Cardiac septum (tissue), 1 donor: Measurements from ENCODE around the gene DOCK3. TPM values are rescaled to one million over a fixed set of nuclear protein-coding genes. Genes with fewer than 3 reads are reported as not detected.
"Not testable (repeated sequence)": the region's sequence is repeated elsewhere in the genome, so short reads cannot be mapped to it uniquely, and the experiment has no call there.

ENCODE experiments used
- DNase-seq: peaks from one replicate; pipeline ENCODE4 v3.0.0-alpha.2; 2020; ENCODE audit warnings: low spot score
- intact Hi-C: fragments of 100-400 bp; cut with DNase I; formaldehyde crosslinking; loops from one replicate; pipeline ENCODE4 v1.14.0; 2022
- total RNA-seq: library from RNA; stranded (reverse); fragmentation: NEBNext Ultra II Directional; extraction: Animal tissue kit (Norgen Biotek cat#: 25700); gene quantifications from one replicate; pipeline ENCODE4 v1.2.1, GENCODE V29; 2021
- donor health status: DM: no; HTN: no; CAD: no.

DOCK3 gene
- total RNA-seq, 1 donor from 2014 or later: 6.1 TPM

- intact Hi-C loops: no loop called here
- no peak for DNase-seq
Observed at GRCh38 chr3:50930371-50931208, 255.9 kb downstream of the DOCK3 start.

GRCh38 chr3:50932918-50933317, 258.2 kb downstream of the DOCK3 start:
- intact Hi-C loops, DNase-seq: not testable (repeated sequence)

- no peak for DNase-seq
Observed at GRCh38 chr3:50936389-50936788, 261.7 kb downstream of the DOCK3 start.

GRCh38 chr3:50947419-50947818, 272.7 kb downstream of the DOCK3 start:
- no peak for DNase-seq
- intact Hi-C loops: no loop called here

More at GRCh38 chr3:50936389-50936788, 261.7 kb downstream of the DOCK3 start:
- intact Hi-C loops: no loop called here

- DNase-seq: no peak
- intact Hi-C loops: no loop called here
Observed at GRCh38 chr3:50950591-50950990, 275.9 kb downstream of the DOCK3 start.

GRCh38 chr3:50953825-50954414, 279.2 kb downstream of the DOCK3 start:
- intact Hi-C loops: no loop called here
- DNase-seq: no peak

GRCh38 chr3:50961386-50961785, 286.7 kb downstream of the DOCK3 start:
- no peak for DNase-seq
- intact Hi-C loops: no loop called here

GRCh38 chr3:50971487-50971924, 296.8 kb downstream of the DOCK3 start:
- intact Hi-C loops: no loop called here
- no peak for DNase-seq

GRCh38 chr3:50972029-50972428, 297.3 kb downstream of the DOCK3 start:
- intact Hi-C loops: no loop called here
- no peak for DNase-seq

GRCh38 chr3:50978586-50978985, 303.9 kb downstream of the DOCK3 start:
- DNase-seq, intact Hi-C loops: not testable (repeated sequence)

- intact Hi-C loops: no loop called here
- no peak for DNase-seq
Observed at GRCh38 chr3:50978991-50979667, 304.4 kb downstream of the DOCK3 start.

GRCh38 chr3:50982540-50983325, 308.0 kb downstream of the DOCK3 start:
- intact Hi-C loops: no loop called here
- peak; percentile 47 for DNase-seq

- intact Hi-C loops: no loop called here
- peak; percentile 73 for DNase-seq
Observed at GRCh38 chr3:50983887-50984286, 309.2 kb downstream of the DOCK3 start.

GRCh38 chr3:50985893-50986292, 311.2 kb downstream of the DOCK3 start:
- DNase-seq: no peak
- intact Hi-C loops: no loop called here

- DNase-seq: no peak
- intact Hi-C loops: no loop called here
Observed at GRCh38 chr3:50986726-50987125, 312.0 kb downstream of the DOCK3 start.

- intact Hi-C loops: no loop called here
- no peak for DNase-seq
Observed at GRCh38 chr3:50994537-50994936, 319.8 kb downstream of the DOCK3 start.

- DNase-seq: no peak
- intact Hi-C loops: no loop called here
Observed at GRCh38 chr3:50995085-50995824, 320.5 kb downstream of the DOCK3 start.

GRCh38 chr3:51002495-51002894, 327.8 kb downstream of the DOCK3 start:
- intact Hi-C loops: no loop called here
- DNase-seq: no peak

GRCh38 chr3:51004235-51004634, 329.5 kb downstream of the DOCK3 start:
- intact Hi-C loops: no loop called here
- DNase-seq: no peak
